ENCODE results near the gene TC2N. TPM values are rescaled to one million over a fixed set of nuclear protein-coding genes. Genes with fewer than 3 reads are reported as not detected.

TC2N gene
- total RNA-seq, 1 donor from 2014 or later, result 1.4 TPM

DNA sequence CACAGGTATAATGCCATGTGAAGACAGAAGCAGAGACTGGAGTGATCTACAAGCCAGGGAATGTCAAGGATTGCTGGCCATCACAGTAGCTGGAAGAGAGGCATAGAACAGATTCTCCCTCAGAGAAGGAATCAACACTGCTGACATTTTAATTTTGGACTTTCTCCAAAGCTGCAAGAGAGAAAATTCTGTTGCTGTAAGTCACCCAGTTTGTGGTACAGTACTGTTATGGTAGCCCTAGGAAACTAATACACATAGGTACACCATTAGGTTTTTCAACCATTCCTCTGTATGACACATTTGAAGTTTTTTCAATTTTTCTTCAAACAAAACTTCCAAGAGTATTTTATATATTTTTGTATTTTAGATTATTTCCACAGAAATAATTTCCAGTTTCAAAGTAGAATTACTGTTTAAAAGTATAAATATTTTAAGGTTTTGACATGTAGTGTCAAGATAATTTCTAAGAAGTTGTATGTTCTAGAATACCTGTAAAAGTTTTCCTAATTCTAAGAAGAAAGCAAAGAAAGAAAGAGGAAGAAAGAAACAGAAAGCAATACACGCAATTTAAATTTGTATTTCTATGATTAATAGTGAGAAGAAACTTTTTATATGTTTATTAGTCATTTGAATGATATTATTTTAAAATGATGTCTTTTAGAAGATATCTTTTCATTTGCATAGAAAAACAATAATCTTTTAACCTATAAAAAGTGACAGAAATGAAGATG lies 70.6 kb downstream of the TC2N start:
- Mint-ChIP-seq H3K9me3 (ENCODE audit: unreplicated experiment) (no peaks in the 10 kb centered on the region), H3K27me3 (ENCODE audit: unreplicated experiment) (peaks cover 3% of the 10 kb centered on the region), H3K36me3 (ENCODE audit: low read depth, unreplicated experiment) (no peaks in the 10 kb centered on the region), H3K27ac (ENCODE audit: unreplicated experiment) (no peak overlapping the region), H3K4me3 (ENCODE audit: unreplicated experiment) (no peak overlapping the region), H3K4me1 (ENCODE audit: unreplicated experiment) (no peaks in the 10 kb centered on the region)
- no peak for DNase-seq (ENCODE audit: low spot score)
- TF ChIP-seq, protein P1, sequence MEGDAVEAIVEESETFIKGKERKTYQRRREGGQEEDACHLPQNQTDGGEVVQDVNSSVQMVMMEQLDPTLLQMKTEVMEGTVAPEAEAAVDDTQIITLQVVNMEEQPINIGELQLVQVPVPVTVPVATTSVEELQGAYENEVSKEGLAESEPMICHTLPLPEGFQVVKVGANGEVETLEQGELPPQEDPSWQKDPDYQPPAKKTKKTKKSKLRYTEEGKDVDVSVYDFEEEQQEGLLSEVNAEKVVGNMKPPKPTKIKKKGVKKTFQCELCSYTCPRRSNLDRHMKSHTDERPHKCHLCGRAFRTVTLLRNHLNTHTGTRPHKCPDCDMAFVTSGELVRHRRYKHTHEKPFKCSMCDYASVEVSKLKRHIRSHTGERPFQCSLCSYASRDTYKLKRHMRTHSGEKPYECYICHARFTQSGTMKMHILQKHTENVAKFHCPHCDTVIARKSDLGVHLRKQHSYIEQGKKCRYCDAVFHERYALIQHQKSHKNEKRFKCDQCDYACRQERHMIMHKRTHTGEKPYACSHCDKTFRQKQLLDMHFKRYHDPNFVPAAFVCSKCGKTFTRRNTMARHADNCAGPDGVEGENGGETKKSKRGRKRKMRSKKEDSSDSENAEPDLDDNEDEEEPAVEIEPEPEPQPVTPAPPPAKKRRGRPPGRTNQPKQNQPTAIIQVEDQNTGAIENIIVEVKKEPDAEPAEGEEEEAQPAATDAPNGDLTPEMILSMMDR (IDR thresholded peaks at IDR 0.05; ENCODE audit: unreplicated experiment), result no peak

DNA sequence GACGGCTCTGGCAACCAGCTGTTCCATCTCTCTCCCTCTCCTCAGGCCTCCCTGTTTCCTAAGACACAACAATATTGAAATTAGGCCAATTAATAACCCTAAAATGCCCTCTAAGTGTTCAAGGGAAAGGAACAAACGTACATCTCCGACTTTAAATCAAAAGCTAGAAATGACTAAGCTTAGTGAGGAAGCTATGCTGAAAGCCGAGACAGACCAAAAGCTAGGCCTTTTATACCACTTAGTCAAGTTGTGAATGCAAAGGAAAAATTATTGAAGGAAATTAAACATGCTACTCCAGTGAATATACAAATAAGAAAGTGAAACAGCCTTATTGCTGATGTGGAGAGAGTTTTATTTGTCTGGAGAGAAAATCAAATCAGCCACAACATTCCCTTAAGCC lies 73.6 kb downstream of the TC2N start:
- no peak overlapping the region for H3K4me3 Mint-ChIP-seq (ENCODE audit: unreplicated experiment)
- TF ChIP-seq, protein P1 (IDR thresholded peaks at IDR 0.05; ENCODE audit: unreplicated experiment), result no peak
- no peak for DNase-seq (ENCODE audit: low spot score)
- peaks cover 3% of the 10 kb centered on the region for H3K27me3 Mint-ChIP-seq (ENCODE audit: unreplicated experiment)
- no peaks in the 10 kb centered on the region for H3K4me1 Mint-ChIP-seq (ENCODE audit: unreplicated experiment)
- H3K9me3 Mint-ChIP-seq (ENCODE audit: unreplicated experiment), result no peaks in the 10 kb centered on the region
- no peaks in the 10 kb centered on the region for H3K36me3 Mint-ChIP-seq (ENCODE audit: low read depth, unreplicated experiment)
- H3K27ac Mint-ChIP-seq (ENCODE audit: unreplicated experiment), result no peak overlapping the region

GRCh38 chr14:91786188-91786587 lies 81.1 kb downstream of the TC2N start:
- Mint-ChIP-seq H3K27ac (ENCODE audit: unreplicated experiment) (no peak overlapping the region), H3K27me3 (ENCODE audit: unreplicated experiment) (no peaks in the 10 kb centered on the region), H3K9me3 (ENCODE audit: unreplicated experiment) (no peaks in the 10 kb centered on the region), H3K4me3 (ENCODE audit: unreplicated experiment) (no peak overlapping the region), H3K36me3 (ENCODE audit: low read depth, unreplicated experiment) (no peaks in the 10 kb centered on the region), H3K4me1 (ENCODE audit: unreplicated experiment) (no peaks in the 10 kb centered on the region)
- no peak for DNase-seq (ENCODE audit: low spot score)
- TF ChIP-seq, protein P1 (IDR thresholded peaks at IDR 0.05; ENCODE audit: unreplicated experiment), result no peak

- no peaks in the 10 kb centered on the region for H3K36me3 Mint-ChIP-seq (ENCODE audit: low read depth, unreplicated experiment)
- no peaks in the 10 kb centered on the region for H3K4me1 Mint-ChIP-seq (ENCODE audit: unreplicated experiment)
- H3K9me3 Mint-ChIP-seq (ENCODE audit: unreplicated experiment), result no peaks in the 10 kb centered on the region
- TF ChIP-seq, protein P1 (IDR thresholded peaks at IDR 0.05; ENCODE audit: unreplicated experiment), result no peak
- no peak overlapping the region for H3K27ac Mint-ChIP-seq (ENCODE audit: unreplicated experiment)
- no peak overlapping the region for H3K4me3 Mint-ChIP-seq (ENCODE audit: unreplicated experiment)
- DNase-seq (ENCODE audit: low spot score), result no peak
- H3K27me3 Mint-ChIP-seq (ENCODE audit: unreplicated experiment), result no peaks in the 10 kb centered on the region
Observed at GRCh38 chr14:91780452-91780851, 86.9 kb downstream of the TC2N start.

DNA sequence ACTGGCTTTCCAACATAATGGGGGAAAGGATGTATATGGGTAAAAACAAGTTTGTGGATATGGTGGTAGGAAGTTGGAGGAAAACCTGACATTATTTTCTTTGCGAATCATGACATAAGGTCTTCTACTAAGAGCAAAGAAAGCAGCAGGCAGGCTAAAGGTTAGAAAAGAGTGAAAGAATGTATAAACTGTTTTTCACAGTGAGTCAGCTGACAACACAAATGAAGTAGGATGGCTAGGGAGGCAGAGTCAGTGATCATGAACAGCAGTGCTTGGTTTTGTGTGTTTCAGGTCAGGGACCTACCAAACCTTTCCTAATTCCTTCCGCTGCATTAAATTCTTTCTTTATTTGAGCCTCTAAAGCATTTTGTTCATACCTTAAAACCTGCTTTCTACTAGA lies 89.1 kb downstream of the TC2N start:
- Mint-ChIP-seq H3K4me3 (ENCODE audit: unreplicated experiment) (no peak overlapping the region), H3K27ac (ENCODE audit: unreplicated experiment) (no peak overlapping the region)

More for the DNA sequence above, 89.1 kb downstream of the TC2N start:
- peaks cover 7% of the 10 kb centered on the region for H3K4me1 Mint-ChIP-seq (ENCODE audit: unreplicated experiment)
- H3K36me3 Mint-ChIP-seq (ENCODE audit: low read depth, unreplicated experiment), result no peaks in the 10 kb centered on the region
- H3K9me3 Mint-ChIP-seq (ENCODE audit: unreplicated experiment), result no peaks in the 10 kb centered on the region
- no peaks in the 10 kb centered on the region for H3K27me3 Mint-ChIP-seq (ENCODE audit: unreplicated experiment)
- no peak for DNase-seq (ENCODE audit: low spot score)
- TF ChIP-seq, protein P1 (IDR thresholded peaks at IDR 0.05; ENCODE audit: unreplicated experiment), result no peak

Data from endothelial cell (in vitro differentiated cells).